ENCODE measurements around the gene SLIT2.

GRCh38 chr4:20266215-20267082 is 14.7 kb downstream of the SLIT2 start:
- TF ChIP-seq CTCF (IDR thresholded peaks at IDR 0.05) = no peak
- TF ChIP-seq EP300 (IDR thresholded peaks at IDR 0.05) = no peak
- no peak for TF ChIP-seq POLR2A (IDR thresholded peaks at IDR 0.05; ENCODE audit: low read depth)

Data from esophagus muscularis mucosa (tissue), 4 donors.